GM21367 (cell line): ENCODE data around the gene GABBR2.
A peak's percentile ranks its signal among the peaks of the same experiment; 100 is the strongest.

Source experiments
- ATAC-seq: cut with Tn5 transposase; IDR thresholded peaks from one replicate; pipeline ENCODE4 v1.9.1; 2021; ENCODE audit not compliant: unreplicated experiment

Gene GABBR2

DNA sequence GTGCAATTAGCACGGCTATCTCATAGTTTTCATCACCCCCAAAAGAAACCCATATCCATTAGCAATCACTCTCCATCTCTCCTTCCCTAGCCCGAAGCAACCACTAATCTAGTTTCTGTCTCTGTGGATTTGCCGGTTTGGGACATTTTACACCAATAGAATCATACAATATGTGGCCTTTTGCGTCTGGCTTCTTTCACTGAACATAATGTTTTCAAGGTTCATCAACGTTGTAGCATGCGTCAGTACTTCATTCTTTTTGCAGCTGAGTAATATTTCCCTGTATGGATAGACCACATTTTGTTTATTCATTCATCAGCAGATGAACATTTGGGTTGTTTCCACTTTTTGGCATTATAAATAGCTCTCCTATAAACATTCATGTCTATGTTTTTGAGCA is 377.9 kb downstream of the GABBR2 start:
- no peak for ATAC-seq

DNA sequence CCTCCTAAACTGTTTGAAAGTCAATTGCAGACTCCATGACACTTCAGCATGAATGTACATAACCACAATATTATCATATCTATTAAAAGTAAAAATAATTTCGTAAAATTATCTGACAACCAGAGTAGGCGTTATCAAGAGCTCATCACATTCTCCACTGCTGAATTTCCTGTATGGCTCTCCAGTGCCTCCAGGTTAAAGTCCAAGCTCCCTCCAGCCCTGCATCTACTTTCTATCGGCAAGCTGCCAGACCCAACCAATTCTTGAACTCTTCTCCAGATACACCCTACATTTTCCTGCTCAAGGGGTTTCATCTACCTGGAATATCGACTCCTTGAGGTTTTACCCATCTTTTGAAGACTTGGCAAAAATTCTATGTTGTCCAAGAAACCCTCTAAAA is 378.8 kb downstream of the GABBR2 start:
- ATAC-seq: no peak

DNA sequence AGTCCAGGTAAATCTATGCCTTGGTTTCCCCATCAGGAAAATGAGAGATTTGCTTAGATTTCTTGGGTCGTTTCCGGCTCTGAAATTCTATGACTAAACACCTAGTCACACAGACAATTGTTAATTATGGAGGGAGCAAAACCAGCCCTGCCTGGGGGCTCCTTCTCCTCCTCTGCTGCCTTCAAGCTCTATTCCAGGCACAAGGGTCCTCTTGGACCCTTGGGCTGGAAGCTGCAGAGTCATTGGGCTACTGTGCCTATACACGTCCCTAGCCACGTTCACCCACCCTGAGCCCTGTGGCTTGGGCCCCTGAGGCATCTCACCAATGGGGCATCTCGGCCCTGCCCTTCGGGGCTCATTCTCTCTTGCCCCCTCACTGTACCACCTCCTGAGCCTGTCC is 379.5 kb downstream of the GABBR2 start:
- no peak for ATAC-seq

DNA sequence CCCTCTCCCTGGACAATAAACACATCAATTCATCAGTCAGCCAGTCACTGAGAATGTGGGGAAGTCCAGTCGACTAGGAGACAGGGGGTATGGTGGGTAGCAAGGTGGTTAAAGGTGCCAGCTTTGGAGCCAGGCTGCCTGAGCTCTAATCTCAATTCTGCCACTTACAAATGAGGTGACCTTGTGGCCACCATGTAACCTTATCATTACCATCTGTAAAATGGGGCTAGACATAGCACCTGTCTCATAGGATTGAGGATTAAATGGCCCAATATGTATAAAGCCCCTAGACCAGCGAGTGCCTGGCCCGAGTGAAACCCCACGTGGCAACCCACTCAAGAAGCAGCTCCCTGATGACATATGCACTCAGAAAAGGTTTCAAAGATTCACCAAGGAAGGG is 380.0 kb downstream of the GABBR2 start:
- no peak for ATAC-seq

DNA sequence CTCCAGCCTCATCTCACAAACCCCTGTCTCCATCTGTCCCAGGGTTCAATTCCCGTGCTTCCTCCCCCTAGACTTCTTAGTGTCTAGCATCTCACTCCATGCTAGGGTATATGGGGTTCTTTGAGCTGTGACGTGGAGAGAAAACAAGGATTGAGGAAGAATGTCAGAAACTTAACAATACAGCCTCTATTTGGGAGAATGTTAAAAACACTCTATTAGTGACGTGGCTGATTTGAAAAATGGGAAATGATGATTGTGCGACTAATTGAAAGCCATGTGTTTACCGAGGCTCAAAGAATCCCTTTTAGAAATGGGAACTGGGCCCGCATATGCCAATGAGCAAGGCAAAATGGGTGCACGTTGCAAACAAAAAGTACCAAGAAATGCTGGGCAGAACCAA is 380.6 kb downstream of the GABBR2 start:
- ATAC-seq: no peak

DNA sequence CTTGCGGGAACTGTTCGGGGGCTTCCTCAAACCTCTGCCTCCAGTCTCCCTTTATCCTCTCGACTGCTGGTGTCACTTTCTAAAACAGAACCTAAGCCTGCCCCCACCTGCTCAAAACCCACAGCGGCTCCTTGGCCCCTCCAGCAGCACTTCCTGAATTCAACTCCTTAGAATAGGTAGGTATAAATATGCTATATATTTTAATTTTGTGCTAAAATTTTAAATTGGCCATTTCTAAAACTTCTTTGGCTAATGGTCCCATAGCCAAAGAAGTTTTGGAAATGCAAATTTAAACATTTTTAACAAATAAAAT is 381.5 kb downstream of the GABBR2 start:
- no peak for ATAC-seq

DNA sequence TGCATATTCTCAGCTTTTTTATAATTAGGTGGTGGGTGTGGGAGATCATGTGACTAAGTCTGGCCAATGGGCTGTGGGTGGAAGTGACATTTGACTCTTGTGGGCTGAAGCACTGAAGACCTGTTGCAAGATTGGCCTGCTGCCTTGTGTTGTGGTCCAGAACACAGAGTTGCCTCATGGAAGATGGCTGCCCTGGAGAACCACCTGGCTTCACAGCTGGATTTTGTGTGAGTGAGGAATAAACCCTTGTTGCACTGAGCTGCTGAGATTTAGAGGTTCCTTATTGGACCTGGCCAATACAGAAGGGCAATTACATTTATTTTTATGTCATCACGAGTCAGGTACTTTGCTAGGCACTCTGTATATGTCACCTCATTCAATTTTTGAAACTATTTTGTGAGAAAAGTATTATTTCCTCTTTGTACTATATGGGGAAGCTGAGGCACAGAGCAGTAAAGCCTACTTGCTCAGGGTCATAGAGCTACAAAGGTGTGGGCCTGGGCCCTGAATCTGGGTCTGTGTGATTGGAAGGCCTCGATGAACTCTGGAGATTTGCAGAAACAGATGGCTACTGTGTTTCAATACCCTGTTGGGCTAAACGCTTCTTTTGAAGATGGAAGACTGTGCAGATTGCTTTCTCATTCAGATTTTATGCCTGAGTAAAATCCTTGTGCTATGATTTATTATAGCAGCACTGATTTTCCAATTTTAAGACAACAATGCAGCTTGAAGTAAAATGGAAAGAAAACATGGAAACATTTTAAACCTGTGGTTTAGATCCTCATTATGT is 382.1 kb downstream of the GABBR2 start:
- ATAC-seq: no peak

DNA sequence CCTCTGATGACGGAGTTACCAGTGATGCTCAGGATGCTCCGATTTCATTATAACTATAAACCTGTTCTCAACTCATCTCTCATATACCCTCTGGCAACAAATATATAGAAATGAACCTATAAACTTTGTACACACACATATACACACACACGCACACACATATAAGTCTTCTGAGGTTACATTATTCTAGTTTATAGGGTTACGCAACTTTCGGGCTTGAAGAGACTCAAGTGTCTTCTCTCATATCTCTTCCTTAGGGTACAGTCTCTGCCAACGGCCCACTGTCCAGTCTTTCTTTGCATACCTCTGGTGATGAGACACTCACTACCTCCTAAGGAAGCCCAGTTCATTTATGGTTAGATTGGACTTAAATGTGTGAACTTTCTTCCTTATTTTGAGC is 383.9 kb downstream of the GABBR2 start:
- ATAC-seq: no peak

DNA sequence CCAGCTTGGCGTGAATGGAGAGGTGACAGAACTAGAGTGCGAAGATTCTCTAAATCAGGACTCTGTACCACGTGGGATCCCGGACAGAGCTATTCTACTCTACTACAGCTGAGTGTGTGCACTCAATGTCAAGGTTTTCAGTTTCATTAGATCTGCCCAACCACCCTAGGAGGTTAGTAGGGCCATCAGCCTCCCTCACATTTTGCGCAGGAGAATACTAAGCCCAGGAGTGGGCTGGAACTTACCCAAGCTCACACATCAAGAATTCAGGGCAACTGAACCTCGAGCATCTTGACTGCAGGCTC is 385.0 kb downstream of the GABBR2 start:
- ATAC-seq: no peak

DNA sequence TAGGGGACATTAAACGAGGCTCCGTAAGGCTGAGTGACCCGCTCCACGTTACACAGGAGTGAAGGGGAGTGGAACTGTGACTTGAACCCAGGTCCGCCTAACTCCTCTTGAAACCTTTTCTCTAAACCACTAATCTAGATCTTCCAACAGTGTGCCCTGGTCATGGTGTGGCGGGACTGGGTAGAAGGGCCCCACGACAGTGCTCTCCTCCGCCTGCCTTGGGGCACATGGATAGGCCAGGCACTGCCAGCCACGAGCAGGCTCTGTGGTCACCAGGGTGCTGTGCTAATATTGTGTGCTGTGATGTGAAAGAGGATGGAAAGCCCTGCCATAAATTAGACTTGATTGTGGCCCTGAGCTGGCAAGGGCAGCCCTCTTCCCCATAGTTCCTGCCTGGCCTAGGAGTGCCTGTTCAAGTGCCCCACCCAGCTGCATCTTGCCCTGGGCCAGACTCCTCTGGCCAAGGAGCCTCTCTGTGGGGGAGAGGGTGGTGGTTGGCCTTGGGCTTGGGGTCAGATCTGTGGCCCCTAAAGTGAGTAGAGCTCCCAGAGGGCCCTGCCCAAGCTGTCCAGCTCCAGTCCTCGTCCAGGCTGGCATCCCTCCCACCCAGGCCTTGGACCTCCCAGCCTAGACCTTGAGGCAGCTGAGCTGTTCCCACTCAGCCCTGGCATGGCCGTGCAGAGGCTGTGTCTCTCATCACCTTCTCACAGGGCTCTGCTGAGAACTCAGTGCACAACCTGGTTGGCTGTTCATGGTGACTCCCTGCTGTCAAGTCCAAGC is 385.5 kb downstream of the GABBR2 start:
- no peak for ATAC-seq

DNA sequence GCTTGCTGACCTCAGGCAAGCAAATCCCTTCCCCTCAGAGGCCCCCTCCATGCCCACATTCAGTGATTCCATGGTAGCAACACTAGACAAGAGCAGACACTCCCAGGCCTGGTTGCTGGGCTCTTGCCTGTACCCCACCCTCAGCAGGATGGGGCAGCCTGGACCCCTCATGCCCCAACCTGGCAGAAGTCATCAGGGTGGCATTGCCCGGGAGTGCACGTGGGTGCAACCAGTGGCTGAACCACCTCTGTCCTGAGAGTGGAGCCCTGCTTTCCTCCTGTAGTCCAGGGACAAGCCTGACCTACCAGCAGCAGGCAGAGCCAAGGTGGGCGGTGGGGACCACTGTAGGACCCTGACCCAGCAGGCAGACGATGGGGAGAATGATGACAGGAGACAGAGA is 387.5 kb downstream of the GABBR2 start:
- no peak for ATAC-seq

DNA sequence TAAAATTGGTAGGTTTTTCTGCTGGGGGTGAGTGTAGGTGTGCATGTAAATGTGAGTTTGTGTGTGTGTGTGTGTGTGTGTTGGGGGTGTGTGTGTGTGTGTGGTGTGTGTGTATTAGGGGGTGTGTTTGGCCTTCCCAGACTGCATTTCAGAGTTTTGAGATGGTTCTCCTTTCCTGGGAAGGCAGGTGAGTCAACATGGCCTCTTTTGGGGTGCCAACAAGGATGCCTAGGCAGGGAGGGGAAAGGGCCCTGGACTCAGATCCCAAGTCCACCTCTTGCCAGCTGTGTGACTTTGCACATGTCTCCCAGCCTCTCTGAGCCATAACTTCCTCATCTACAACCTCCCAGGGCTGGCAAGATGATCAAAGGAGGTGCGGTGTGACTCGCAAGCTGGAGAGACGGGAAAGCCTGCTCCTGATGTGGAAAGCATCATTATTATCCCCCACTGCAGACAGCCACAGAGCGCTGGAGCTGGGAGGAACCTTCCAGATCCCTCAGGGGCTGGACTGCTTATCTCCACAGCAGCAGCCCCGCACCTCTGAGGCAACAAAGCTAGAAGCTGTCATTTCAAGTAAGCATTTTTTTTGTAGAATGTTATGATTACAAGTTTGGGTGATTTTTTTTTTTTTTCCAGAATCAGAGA is 389.8 kb downstream of the GABBR2 start:
- no peak for ATAC-seq

DNA sequence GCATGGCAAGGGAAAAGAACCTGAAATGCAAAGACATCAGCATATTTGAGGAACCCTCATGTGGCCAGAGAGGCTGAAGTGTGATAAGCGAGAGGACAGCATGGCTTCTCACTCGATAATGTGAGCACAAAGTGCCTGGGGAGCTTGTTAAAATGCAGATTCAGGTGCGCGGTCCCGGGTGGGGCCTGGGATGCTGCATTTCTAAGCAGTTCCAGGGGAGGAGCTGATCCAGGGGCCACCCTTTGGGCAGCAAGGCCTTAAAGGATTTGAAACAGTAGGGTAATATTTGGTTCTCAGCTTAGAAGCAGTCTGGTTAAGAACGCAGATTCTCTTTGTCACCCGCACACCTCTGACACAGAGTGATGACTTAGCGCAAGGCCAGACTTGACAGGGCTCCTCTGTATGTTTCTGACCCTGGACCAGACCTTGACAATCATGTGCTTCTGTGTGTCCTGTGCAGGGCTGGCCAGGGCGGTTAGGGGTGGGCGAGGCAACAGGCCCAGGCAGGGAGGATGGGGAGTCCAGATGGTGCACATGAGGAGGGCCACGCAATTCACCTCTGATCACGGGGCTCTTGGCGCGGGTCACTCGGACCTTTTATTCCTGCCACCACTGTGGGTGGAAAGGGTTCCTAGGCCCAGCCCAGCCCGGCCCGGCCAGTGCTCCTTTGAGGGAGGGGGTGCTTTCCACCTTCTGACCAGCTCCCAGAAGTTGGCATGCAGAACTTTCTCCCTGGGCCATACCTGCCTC is 390.5 kb downstream of the GABBR2 start:
- ATAC-seq: no peak

DNA sequence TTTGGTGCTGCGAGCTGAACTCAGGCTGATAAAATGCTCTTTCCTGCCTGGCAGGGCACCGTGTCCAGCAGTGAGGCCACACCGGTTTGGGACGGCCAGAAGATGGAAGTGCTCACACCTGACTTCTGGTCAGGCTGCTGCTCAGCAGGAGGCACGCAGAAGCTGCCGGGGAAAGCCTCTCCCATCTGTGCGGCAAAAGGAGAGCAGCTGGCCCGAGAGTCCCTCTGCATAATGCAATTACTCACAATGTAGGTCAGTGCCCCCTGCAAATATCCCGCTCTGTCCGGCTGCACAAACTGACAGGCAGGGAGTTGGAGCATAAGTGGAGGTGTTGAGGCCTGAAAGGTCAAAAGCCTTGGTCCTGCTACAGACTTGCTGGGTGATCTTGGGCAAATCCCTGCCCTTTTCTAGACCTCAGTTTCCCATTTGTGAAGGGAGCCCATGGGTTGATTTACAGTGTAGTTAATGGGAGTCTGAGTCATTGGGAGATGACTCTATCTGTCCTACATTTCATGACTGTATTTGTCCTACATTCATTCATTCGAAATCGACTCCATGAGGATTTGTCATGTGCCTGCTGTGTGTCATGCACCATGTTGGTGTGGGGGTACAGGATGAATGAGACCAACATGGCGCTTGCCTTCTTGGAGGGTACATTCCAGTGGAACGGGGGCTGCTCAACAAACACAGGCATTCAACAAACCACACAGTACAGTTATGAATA is 391.4 kb downstream of the GABBR2 start:
- no peak for ATAC-seq

DNA sequence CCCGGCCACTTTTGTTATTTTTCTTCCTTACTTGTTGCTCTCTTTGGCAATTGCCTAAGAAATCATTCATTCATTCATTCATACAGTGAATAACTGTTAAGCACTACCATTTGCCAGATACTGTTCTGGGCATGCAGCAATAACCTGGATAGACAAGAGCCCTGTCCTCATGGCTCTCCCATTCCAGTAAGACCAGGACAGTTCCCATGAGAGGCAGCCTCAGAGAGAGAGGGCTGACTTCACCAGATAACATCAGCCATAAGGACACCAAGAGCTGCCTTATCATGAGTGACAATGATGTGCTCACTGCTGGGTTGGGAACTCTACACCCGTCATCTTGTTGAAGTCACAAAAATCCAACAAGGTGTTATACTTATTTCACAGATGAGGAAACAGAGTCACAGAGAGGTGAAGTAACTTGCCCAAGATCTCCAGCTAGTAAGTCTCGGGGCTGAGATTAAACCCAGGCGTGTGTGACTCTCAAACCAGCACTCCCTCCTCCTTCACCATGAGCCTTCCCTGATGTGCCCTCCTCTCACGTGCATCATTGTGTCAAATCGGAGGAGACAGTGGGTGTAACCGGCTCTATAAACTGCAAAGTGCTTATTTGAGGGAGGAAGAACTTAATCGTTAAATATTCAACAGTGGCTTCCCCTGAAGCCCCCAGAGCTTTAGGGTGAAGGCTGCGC is 392.1 kb downstream of the GABBR2 start:
- ATAC-seq: no peak

DNA sequence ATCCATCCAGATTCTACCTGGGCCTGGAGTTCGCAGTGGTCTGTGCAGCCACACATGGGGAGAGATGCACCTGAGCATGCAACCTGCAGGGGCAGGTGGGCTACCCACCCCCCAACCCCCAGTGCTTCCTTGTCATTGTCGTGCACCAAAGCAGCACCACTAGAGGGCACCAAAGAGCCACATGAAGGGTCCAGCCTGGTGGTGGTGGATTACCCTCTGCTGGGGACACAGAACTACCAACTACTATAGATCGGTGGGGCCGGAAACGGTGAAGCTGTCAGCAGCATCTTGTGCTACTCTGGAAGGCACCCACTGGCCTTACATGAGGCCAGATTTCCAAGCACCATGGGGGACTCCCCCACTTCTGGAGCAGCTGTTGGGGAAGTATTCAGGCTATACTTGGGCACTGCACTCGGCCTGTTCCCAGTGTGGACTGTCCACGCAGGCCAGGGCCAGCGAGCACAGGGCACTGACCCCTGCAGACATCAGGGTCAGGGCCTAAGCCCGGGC is 393.1 kb downstream of the GABBR2 start:
- ATAC-seq: peak; percentile 66

DNA sequence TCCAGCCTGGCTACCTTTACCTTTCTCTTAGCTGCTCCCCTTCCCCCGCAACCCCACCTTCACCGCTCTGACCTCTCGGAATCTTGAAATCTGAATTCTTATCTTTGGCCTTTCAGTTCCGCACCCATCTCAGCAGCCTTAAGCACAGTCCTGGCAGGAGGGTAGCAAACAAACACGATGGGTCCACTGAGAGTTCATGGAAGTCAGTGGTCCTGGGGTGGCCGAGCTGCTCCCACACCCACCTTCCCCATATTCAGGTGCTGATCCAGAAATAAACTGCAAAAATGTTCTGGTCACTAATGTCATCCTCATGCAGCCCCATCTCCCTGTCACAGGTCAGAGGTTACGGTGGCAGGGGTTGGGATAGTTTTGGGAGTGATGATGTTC is 393.7 kb downstream of the GABBR2 start:
- ATAC-seq: no peak

DNA sequence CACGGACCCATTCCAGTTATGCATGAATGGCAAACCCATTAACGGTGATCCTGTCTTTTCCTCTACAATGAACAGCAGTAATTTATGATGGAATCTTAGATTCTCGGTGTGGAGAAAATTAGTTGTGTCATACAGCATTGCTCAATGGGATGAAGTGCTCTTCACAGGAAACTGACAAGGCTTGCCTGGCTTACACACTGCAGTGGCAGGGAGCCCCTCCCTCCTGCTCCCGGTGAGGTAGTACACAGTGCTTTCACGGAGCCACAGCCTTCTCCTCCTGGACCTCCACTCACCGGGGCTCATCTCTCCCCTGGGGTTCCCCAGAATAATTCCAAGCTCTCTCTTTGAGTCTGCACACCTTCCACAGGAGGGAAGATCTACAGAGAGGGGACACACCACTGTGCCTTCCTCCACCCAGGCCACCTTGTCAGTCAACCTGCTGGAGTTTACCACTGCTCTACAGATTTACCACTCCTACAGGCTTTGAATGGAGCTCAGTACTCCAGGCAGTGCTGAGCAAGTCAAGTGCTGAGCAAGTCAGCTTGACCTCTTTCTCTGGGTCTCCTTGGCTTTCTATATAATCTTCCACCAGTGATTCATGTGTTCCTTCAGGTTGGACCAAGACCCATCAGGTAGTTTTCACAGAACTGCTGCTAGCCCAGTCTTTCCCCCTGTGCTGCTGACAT is 394.2 kb downstream of the GABBR2 start:
- ATAC-seq: no peak

DNA sequence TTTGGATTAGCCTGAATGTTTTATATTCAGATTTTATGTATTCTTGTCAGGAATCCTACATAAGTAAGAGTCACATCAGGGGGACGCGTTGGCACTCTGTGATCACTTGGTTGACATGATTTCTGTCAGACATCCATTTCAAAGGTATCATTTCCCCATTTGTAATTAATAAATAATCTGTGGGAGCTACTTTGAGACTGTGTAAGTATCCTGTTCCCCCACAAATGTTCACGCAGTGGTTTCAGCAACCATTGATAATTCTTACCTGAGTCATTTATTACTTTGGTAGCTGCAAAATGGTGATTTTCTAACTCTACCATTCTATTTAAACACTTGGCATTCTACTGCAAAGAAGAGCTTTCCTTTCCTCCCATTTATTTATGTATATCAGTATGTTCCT is 396.4 kb downstream of the GABBR2 start:
- no peak for ATAC-seq

DNA sequence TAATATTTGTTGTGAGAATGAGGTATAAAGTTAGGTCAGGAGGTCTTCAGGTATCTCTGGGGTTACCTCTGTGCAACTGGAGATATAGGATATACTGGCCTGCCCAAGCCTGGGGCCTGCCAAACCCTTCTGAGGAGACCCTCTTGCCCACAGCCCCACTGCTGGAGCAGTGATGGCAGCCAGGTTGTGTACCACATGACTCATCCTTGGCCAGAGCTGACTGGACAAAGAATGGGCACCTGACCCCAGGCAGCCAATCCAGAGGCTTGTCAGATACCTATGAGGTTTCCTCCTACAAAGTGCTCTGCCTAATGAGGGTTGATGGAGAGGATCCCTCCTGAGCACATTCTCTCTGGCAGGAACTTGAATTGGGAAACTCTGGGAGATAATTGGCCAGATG is 397.2 kb downstream of the GABBR2 start:
- no peak for ATAC-seq
